Gastrocnemius medialis (tissue), 4 donors: Measurements from ENCODE around the gene PTPRE. TPM values are rescaled to one million over a fixed set of nuclear protein-coding genes. Genes with fewer than 3 reads are reported as not detected.

ENCODE experiments used
- ATAC-seq, 2 donors: fragments of 150-250 bp; one replicate each; pipeline ENCODE4 v1.9.1; 2016
- DNase-seq, 2 donors: peaks; one replicate each; pipeline ENCODE4 v3.0.0-alpha.2; 2019
- H3K27ac ChIP-seq, 4 donors: fragments of 200-600 bp; sonication (generic); 1 replicate in 1 of 4; 2 replicates in 3 of 4; pipeline ENCODE4 v1.5.1; 2016 to 2018; ENCODE audit warnings: mild to moderate bottlenecking in 2 of 4, moderate library complexity in 1 of 4
- H3K27me3 ChIP-seq, 3 donors: fragments of 200-600 bp; sonication (generic) in 2 of 3; 1 replicate in 1 of 3; 2 replicates in 2 of 3; pipeline versions ENCODE4 v1.5.1 to v1.6.0; 2016 to 2019; ENCODE audit warnings: mild to moderate bottlenecking in 1 of 3, moderate library complexity in 1 of 3
- H3K36me3 ChIP-seq, 2 donors: fragments of 200-600 bp; sonication (generic) in 1 of 2; one replicate each; pipeline ENCODE4 v1.5.1; 2017 to 2018
- H3K4me1 ChIP-seq, 2 donors: fragments of 200-600 bp; sonication (generic) in 1 of 2; one replicate each; pipeline ENCODE4 v1.5.1; 2016 to 2017; ENCODE audit warnings: mild to moderate bottlenecking in 2 of 2
- H3K4me3 ChIP-seq, 4 donors: fragments of 200-600 bp; sonication (generic) in 3 of 4; 1 replicate in 1 of 4; 2 replicates in 3 of 4; pipeline ENCODE4 v1.5.1; 2016 to 2019; ENCODE audit warnings: mild to moderate bottlenecking in 2 of 4
- H3K9me3 ChIP-seq, 3 donors: fragments of 200-600 bp; sonication (generic) in 2 of 3; 1 replicate in 1 of 3; 2 replicates in 2 of 3; pipeline ENCODE4 v1.5.1; 2016 to 2019
- CTCF ChIP-seq, 5 experiments: fragments of 450-650 bp in 3 of 5; fragments of 200-600 bp in 2 of 5; sonication (generic) in 2 of 5; IDR thresholded peaks in 4 of 5; conservative IDR thresholded peaks in 1 of 5; 1 replicate in 4 of 5; 2 replicates in 1 of 5; pipeline ENCODE4 v1.5.1; 2016 to 2019; ENCODE audit warnings: antibody characterized with exemption in 5 of 5, mild to moderate bottlenecking in 3 of 5, moderate library complexity in 3 of 5
- POLR2A ChIP-seq, 2 donors: fragments of 450-650 bp; IDR thresholded peaks; one replicate each; pipeline ENCODE4 v1.6.1; 2017; ENCODE audit warnings: antibody characterized with exemption in 2 of 2, mild to moderate bottlenecking in 2 of 2, moderate library complexity in 2 of 2
- in situ Hi-C, 4 donors: fragments of 200-750 bp; cut with MboI; loops; one replicate each; pipeline versions ENCODE4 v1.15.0 to v1.8.0; 2017; ENCODE audit warnings: low sequenced_read_pairs in 4 of 4
- intact Hi-C: fragments of 100-400 bp; cut with DNase I; formaldehyde crosslinking; loops from one replicate; pipeline ENCODE4 v1.15.1; 2023; ENCODE audit warnings: low total_unique reads
- total RNA-seq, 4 donors: library from RNA; depleted of rRNA; stranded (reverse); fragments of >200 nt; gene quantifications; one replicate each; pipeline versions ENCODE4 v1.1.0 to v1.2.3, GENCODE V29; 2016

The PTPRE gene
- total RNA-seq, 4 donors from 2014 or later: 0.97 to 2.2 (median 1.6) TPM

GRCh38 chr10:128042131-128042610 lies 135.3 kb downstream of the PTPRE start:
- Histone ChIP-seq H3K9me3 (no peaks in the 10 kb centered on the region), H3K27ac (no peak overlapping the region), H3K4me1 (no peaks in the 10 kb centered on the region), H3K36me3 (no peaks in the 10 kb centered on the region), H3K4me3 (no peak overlapping the region), H3K27me3 (no peaks in the 10 kb centered on the region)
- intact Hi-C loops: no loop called here
- no peak for ATAC-seq
- in situ Hi-C loops: no loop called here
- no peak for DNase-seq
- TF ChIP-seq POLR2A (IDR thresholded peaks at IDR 0.05) (no peak), CTCF (IDR thresholded peaks at IDR 0.05 in 4 of 5, conservative IDR thresholded peaks at IDR 0.05 in 1 of 5) (no peak)

GRCh38 chr10:128043259-128044045 lies 136.5 kb downstream of the PTPRE start:
- intact Hi-C loops: no loop called here

GRCh38 chr10:128044186-128044585 lies 137.3 kb downstream of the PTPRE start:
- no peaks in the 10 kb centered on the region for H3K27me3 ChIP-seq
- no peak for TF ChIP-seq CTCF (IDR thresholded peaks at IDR 0.05 in 4 of 5, conservative IDR thresholded peaks at IDR 0.05 in 1 of 5)
- no peak for TF ChIP-seq POLR2A (IDR thresholded peaks at IDR 0.05)

More at GRCh38 chr10:128043259-128044045, 136.5 kb downstream of the PTPRE start:
- no peaks in the 10 kb centered on the region for H3K4me1 ChIP-seq
- TF ChIP-seq POLR2A (IDR thresholded peaks at IDR 0.05): no peak
- no peak for TF ChIP-seq CTCF (IDR thresholded peaks at IDR 0.05 in 4 of 5, conservative IDR thresholded peaks at IDR 0.05 in 1 of 5)
- in situ Hi-C loops: no loop called here
- DNase-seq: no peak
- H3K27ac ChIP-seq: no peak overlapping the region
- H3K27me3 ChIP-seq: no peaks in the 10 kb centered on the region
- no peak for ATAC-seq
- no peak overlapping the region for H3K4me3 ChIP-seq
- H3K9me3 ChIP-seq: no peaks in the 10 kb centered on the region
- H3K36me3 ChIP-seq: no peaks in the 10 kb centered on the region

GRCh38 chr10:128044961-128045832 lies 138.3 kb downstream of the PTPRE start:
- H3K9me3 ChIP-seq: no peaks in the 10 kb centered on the region
- in situ Hi-C loops (no loop called here), intact Hi-C loops (no loop called here)
- no peaks in the 10 kb centered on the region for H3K27me3 ChIP-seq
- no peak overlapping the region for H3K4me3 ChIP-seq
- no peak for TF ChIP-seq CTCF (IDR thresholded peaks at IDR 0.05 in 4 of 5, conservative IDR thresholded peaks at IDR 0.05 in 1 of 5)
- TF ChIP-seq POLR2A (IDR thresholded peaks at IDR 0.05): no peak
- no peaks in the 10 kb centered on the region for H3K4me1 ChIP-seq
- no peak for DNase-seq
- ATAC-seq: no peak
- no peak overlapping the region for H3K27ac ChIP-seq
- no peaks in the 10 kb centered on the region for H3K36me3 ChIP-seq

More at GRCh38 chr10:128044186-128044585, 137.3 kb downstream of the PTPRE start:
- DNase-seq (no peak), ATAC-seq (no peak)
- in situ Hi-C loops: no loop called here
- Histone ChIP-seq H3K4me3 (no peak overlapping the region), H3K4me1 (no peaks in the 10 kb centered on the region), H3K9me3 (no peaks in the 10 kb centered on the region), H3K27ac (no peak overlapping the region), H3K36me3 (no peaks in the 10 kb centered on the region)
- intact Hi-C loops: no loop called here
